AG04450 (cell line): ENCODE data around the gene PDE4D. TPM values are rescaled to one million over a fixed set of nuclear protein-coding genes. Genes with fewer than 3 reads are reported as not detected.

Source experiments
- CTCF ChIA-PET: fragments of 300-600, 350-600 bp; formaldehyde crosslinking; extraction: SDS; loops from one replicate; lab custom pipeline; 2022; ENCODE audit warnings: antibody characterized with exemption, inconsistent platforms; lab: Charles Lee
- POLR2A ChIA-PET: fragments of 350-600 bp; formaldehyde crosslinking; extraction: SDS; loops from one replicate; lab custom pipeline; 2021; ENCODE audit warnings: antibody characterized with exemption, inconsistent platforms; lab: Yijun Ruan, JAX
- DNase-seq: peaks from one replicate; pipeline ENCODE4 v3.0.0-alpha.2; 2011; ENCODE audit warnings: low read depth, low spot score
- H3K27ac ChIP-seq: one replicate; pipeline ENCODE4 v1.5.1; 2012; ENCODE audit warnings: low read depth, low read length, control low read depth
- H3K27me3 ChIP-seq: one replicate; pipeline ENCODE4 v1.6.0; 2012; ENCODE audit warnings: low read length; ENCODE audit not compliant: control insufficient read depth, insufficient read depth
- H3K4me3 ChIP-seq: 2 replicates; pipeline ENCODE4 v1.5.1; 2011; ENCODE audit warnings: mild to moderate bottlenecking, low read depth, low read length, control low read depth
- H3K9me3 ChIP-seq: 2 replicates; pipeline ENCODE4 v1.5.1; 2012; ENCODE audit warnings: low read length; ENCODE audit not compliant: control insufficient read depth, insufficient read depth
- CTCF ChIP-seq: IDR thresholded peaks from 2 replicates; pipeline ENCODE4 v1.5.1; 2011; ENCODE audit warnings: low read depth, low read length, control low read depth, inconsistent platforms
- polyA plus RNA-seq: library from polyadenylated mRNA; depleted of rRNA; stranded (reverse); fragments of >200 nt; gene quantifications from 2 replicates; pipeline ENCODE4 v1.2.3, GENCODE V29; 2011

PDE4D gene
- polyA plus RNA-seq, 1 experiment: 12.0 TPM

GRCh38 chr5:59661311-59661710 is 232.2 kb downstream of the PDE4D start:
- ChIA-PET CTCF (interaction anchor here (1.2 to 4.1 kb wide), 4 partner anchors 12 to 473 kb away, joined by 5 to 26 read pairs (median 6); no protein-coding TSS in a partner anchor), POLR2A (no interaction called here)
- H3K27me3 ChIP-seq: no peaks in the 10 kb centered on the region
- no peak overlapping the region for H3K27ac ChIP-seq
- TF ChIP-seq CTCF: no peak
- no peaks in the 10 kb centered on the region for H3K9me3 ChIP-seq
- no peak overlapping the region for H3K4me3 ChIP-seq
- DNase-seq: no peak

DNA sequence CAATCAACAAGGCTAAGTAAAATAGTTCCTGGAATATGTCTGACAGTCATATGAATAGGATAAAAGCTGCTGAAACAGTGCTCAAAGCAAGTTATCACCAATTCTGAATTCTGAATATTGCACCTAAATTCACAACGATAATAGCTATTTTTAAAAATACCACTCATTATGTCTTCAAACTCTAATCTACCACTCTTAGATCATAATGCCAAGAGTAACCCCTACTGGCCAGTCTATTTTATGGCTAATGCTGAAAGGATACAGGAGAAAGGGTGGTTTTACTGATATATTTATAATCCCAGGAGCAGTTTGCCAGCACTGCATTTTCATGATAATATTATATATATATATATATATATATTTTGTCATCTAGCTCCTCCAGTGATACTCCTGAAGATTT is 232.8 kb downstream of the PDE4D start:
- TF ChIP-seq CTCF: peak; percentile 45
- no peaks in the 10 kb centered on the region for H3K9me3 ChIP-seq
- no peak overlapping the region for H3K27ac ChIP-seq
- DNase-seq: no peak
- ChIA-PET POLR2A (no interaction called here), CTCF (interaction anchor here (0.6 to 4.1 kb wide), 7 partner anchors 13 to 472 kb away, joined by 3 to 26 read pairs (median 6); no protein-coding TSS in a partner anchor)
- no peak overlapping the region for H3K4me3 ChIP-seq
- no peaks in the 10 kb centered on the region for H3K27me3 ChIP-seq

DNA sequence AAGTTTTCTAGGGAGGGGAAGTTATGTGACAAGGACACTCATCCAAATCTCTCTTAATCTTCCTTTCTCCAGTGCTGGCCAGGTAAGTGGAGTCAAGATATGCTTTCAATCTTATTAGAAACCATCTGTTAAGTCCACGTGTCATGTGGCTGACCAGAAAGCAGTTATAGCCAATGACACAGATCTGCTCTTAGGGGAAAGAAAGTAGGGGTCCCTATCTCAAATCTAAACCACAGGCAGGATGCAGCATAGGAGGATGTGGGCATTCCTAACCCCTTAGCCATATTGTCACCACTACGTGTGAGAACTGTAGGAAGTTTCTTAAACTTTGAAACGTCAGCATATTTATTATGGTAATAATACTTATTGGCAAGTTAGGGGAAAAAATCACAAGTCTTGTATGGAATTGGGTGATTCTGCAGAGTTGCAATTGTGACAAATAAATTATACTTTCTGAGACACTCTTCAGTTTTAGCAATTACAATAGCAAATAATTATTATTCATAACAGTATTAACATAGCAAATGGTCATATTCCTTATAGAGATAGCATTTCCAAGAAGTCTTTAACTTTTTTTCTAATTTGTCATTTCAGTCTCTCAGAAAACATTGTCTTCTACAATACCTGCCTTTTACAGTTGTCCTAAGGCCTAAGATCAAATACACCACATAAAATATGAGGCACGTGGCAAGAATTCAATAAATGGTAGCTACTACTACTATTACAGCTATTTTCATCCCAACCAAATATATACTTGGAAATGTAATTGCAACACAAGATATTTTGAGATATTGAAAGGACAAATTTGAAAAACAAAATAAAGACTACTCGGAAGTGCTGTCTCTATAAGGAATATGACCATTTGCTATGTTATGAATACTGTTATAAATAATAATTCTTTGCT is 236.9 kb downstream of the PDE4D start:
- TF ChIP-seq CTCF: no peak
- POLR2A ChIA-PET: no interaction called here
- H3K27ac ChIP-seq: no peak overlapping the region
- no peak overlapping the region for H3K4me3 ChIP-seq
- no peaks in the 10 kb centered on the region for H3K9me3 ChIP-seq
- CTCF ChIA-PET: interaction anchor here (0.6 to 2.1 kb wide), 2 partner anchors 16 to 99 kb away, joined by 4 to 13 read pairs; no protein-coding TSS in a partner anchor
- no peak for DNase-seq
- no peaks in the 10 kb centered on the region for H3K27me3 ChIP-seq

- no peak for DNase-seq
- no peaks in the 10 kb centered on the region for H3K9me3 ChIP-seq
- ChIA-PET CTCF (no interaction called here), POLR2A (no interaction called here)
- H3K4me3 ChIP-seq: no peak overlapping the region
- H3K27me3 ChIP-seq: no peaks in the 10 kb centered on the region
- no peak overlapping the region for H3K27ac ChIP-seq
- TF ChIP-seq CTCF: no peak
Measured at GRCh38 chr5:59655693-59656309, 237.7 kb downstream of the PDE4D start.

- CTCF ChIA-PET: no interaction called here
- Histone ChIP-seq H3K27ac (no peak overlapping the region), H3K9me3 (no peaks in the 10 kb centered on the region), H3K27me3 (no peaks in the 10 kb centered on the region), H3K4me3 (no peak overlapping the region)
- POLR2A ChIA-PET: no interaction called here
- DNase-seq: no peak
- TF ChIP-seq CTCF: no peak
Measured at GRCh38 chr5:59654691-59655090, 238.8 kb downstream of the PDE4D start.
